HUES64 (cell line): ENCODE results near the gene LRRC8B. TPM values are rescaled to one million over a fixed set of nuclear protein-coding genes. Genes with fewer than 3 reads are reported as not detected.
A peak's percentile ranks its signal among the peaks of the same experiment; 100 is the strongest.

Experiments
- H3K27ac ChIP-seq: 2 replicates; pipeline ENCODE4 v1.7.0; 2013; ENCODE audit warnings: low read depth, low read length, inconsistent platforms
- H3K27me3 ChIP-seq: 2 replicates; pipeline ENCODE4 v1.6.1; 2013; ENCODE audit warnings: mild to moderate bottlenecking, low read length; ENCODE audit not compliant: insufficient read depth
- H3K36me3 ChIP-seq: 2 replicates; pipeline ENCODE4 v1.6.1; 2013; ENCODE audit warnings: mild to moderate bottlenecking, low read length; ENCODE audit not compliant: insufficient read depth
- H3K4me1 ChIP-seq: 2 replicates; pipeline ENCODE4 v1.6.1; 2013; ENCODE audit warnings: mild to moderate bottlenecking, low read length, moderate library complexity; ENCODE audit not compliant: insufficient read depth
- H3K4me3 ChIP-seq: 2 replicates; pipeline ENCODE4 v1.5.1; 2013; ENCODE audit warnings: mild to moderate bottlenecking, low read length, moderate library complexity
- H3K9ac ChIP-seq: 2 replicates; pipeline ENCODE4 v1.6.1; 2013; ENCODE audit warnings: mild to moderate bottlenecking, low read depth, low read length
- H3K9me3 ChIP-seq: 2 replicates; pipeline ENCODE4 v1.6.1; 2013; ENCODE audit warnings: low read depth, low read length; ENCODE audit not compliant: insufficient read depth
- WGBS: fragments of 150-250, 120-280 bp; methylation state at CpG from one replicate; pipeline ENCODE4 v1.1.7; 2013; ENCODE audit warnings: missing lambda C conversion rate; 5-methylcytosine and 5-hydroxymethylcytosine counted together
- polyA plus RNA-seq, 2 experiments: library from polyadenylated mRNA; stranded (reverse); fragments of 50-300 nt; gene quantifications; one replicate each; pipeline ENCODE4 v1.2.3, GENCODE V29; 2013

LRRC8B gene
- 14.2 TPM for polyA plus RNA-seq (2013, experiment 1 of 2)
- polyA plus RNA-seq (2013, experiment 2 of 2) = 14.4 TPM

DNA sequence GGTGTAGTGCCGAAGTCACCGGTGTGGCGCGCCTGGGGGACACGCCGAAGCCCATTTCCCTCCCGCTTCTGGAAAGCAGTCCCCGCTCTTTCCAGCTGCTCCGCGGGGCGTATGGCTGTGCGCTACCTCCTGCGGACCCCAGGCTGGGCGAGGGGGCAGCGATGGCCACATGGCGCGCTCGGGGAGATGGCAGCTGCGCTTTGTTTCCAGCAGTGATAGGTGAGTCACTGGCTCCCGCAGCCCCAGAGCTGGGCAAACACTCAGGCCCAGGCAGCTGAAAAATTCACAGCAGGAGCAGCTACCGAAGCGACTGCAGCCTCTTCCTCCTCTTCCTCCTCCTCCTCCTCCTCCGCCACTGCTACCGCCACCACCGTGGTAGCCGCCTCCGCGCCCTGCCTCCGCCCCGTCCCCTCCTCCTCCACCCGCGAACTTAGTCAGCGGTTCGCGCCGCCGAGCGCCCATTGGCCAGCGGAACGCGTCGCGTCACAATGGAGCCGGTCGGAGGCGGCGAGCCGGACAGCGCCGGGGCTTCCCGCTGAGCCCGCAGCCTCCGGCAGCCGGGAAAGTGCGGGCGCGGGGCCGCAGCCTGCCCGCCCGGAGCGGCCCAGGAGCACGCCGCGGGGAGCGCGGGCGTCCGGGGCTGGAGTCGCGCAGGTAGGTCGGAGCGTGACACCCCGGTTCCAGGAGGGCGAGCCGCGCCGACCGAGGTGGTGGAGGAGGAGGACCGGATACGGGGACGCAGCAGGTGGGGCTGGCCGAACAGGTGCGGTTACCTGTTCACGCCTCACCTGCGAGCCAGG lies at the start of gene LRRC8B:
Gene LRRC8B (plus strand): TSS at position 461 of the 800 bp plus-strand sequence. CDS start 57,822 bp downstream, outside the sequence.
- Histone ChIP-seq H3K4me3 (peak within 1 kb of the TSS; percentile 87), H3K9me3 (no peaks in the 10 kb centered on the region), H3K27ac (peak within 1 kb of the TSS; percentile 96), H3K27me3 (no peaks in the 10 kb centered on the region), H3K36me3 (peaks cover 11% of the 10 kb centered on the region; the same call in 1 of the 2 replicates), H3K9ac (peak within 1 kb of the TSS; percentile 95), H3K4me1 (peaks cover 45% of the 10 kb centered on the region)
- under 1% methylated on average over 85 of the region's 85 CpGs for WGBS

DNA sequence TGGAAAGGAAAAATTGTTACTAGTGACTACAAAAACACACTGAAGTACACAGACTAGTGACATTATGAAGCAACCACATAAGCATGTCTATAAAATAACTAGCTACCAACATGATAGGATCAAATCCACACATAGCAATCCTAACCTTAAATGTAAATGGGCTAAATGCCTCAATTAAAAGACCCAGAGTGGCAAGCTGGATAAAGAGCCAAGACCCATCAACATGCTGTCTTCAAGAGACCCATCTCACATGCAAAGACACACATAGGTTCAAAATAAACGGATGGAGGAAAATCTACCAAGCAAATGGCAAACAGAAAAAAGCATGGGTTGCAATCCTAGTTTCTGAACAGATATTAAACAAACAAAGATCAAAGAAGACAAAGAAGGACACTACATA lies 49.4 kb upstream of the LRRC8B start:
- no peak overlapping the region for H3K9ac ChIP-seq
- no peak overlapping the region for H3K27ac ChIP-seq
- no peak overlapping the region for H3K4me3 ChIP-seq
- peaks cover 7% of the 10 kb centered on the region for H3K9me3 ChIP-seq
- H3K4me1 ChIP-seq = no peaks in the 10 kb centered on the region
- no peaks in the 10 kb centered on the region for H3K36me3 ChIP-seq
- WGBS = 90% methylated on average over 1 of the region's 1 CpG
- no peaks in the 10 kb centered on the region for H3K27me3 ChIP-seq

DNA sequence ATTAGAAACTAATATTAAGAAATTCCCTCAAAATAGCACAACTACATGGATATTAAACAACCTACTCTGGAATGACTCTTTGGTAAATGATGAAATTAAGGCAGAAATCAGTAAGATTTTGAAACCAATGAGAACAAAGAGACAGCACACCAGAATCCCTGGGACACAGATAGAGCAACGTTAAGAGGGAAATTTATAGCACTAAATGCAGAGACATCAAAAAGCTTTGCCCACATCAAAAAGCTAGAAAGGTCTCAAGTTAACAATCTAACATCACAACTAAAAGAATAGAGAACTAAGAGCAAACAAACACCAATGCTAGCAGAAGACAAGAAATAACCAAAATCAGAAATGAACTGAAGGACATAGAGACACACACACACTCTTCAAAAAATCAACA lies 48.6 kb upstream of the LRRC8B start:
- Histone ChIP-seq H3K36me3 (no peaks in the 10 kb centered on the region), H3K4me1 (no peaks in the 10 kb centered on the region), H3K27ac (no peak overlapping the region), H3K27me3 (no peaks in the 10 kb centered on the region), H3K4me3 (no peak overlapping the region), H3K9ac (no peak overlapping the region), H3K9me3 (peaks cover 13% of the 10 kb centered on the region)
- WGBS = 90% methylated on average over 1 of the region's 1 CpG

DNA sequence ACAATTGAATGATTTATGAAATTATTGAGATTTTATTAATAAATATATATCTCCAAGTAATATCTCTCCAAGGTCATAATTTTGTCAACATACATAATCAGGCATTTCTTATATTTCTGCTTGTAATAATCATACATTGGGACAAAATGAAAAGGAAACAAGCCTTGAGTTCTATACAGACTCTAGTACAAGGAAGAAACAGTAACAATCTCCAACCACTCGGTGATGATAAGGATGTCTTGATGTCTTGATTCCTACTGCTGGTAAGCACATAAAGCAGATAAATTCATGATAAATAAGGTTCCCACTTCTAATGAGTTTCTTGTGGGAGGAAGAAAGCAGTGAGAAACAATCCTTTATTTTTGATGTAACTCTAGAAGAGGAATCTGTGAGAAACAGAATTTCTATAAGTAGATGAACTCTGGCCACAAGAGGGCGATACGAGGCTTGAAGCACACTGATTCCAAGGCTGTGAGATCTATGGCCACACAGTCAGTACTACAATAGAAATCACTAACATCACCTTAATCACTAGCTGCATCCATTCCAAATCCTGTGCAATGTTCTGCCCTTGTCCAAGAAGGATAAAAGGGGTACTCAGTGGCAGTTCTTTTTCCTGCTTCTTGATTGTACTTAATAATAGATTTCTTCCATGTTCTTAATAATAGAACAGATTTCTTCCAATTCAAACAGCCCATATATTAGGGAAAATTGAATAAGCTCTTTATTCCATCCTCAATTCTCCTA lies 41.4 kb upstream of the LRRC8B start:
- no peaks in the 10 kb centered on the region for H3K36me3 ChIP-seq
- H3K4me3 ChIP-seq = no peak overlapping the region
- peaks cover 13% of the 10 kb centered on the region for H3K9me3 ChIP-seq
- no peak overlapping the region for H3K27ac ChIP-seq
- 0% methylated on average over 2 of the region's 3 CpGs for WGBS
- H3K4me1 ChIP-seq = no peaks in the 10 kb centered on the region
- H3K9ac ChIP-seq = no peak overlapping the region
- no peaks in the 10 kb centered on the region for H3K27me3 ChIP-seq

DNA sequence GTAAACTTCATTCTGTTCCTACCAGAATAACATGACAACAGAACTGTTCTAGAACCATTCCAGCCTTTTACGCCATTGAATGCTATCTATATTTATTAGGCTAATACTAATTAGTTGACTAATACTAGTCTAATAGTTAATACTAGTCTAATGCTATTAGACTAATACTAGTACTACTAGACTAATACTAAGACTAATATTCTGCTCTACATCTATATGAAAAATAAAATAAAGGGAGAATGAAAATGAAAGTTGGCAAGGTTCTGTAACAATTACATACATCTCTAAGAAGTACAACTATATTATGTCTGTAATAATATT lies 40.9 kb upstream of the LRRC8B start:
- H3K4me1 ChIP-seq = no peaks in the 10 kb centered on the region
- WGBS = no CpG with 5 or more reads among the region's 1 CpG
- no peaks in the 10 kb centered on the region for H3K36me3 ChIP-seq
- no peak overlapping the region for H3K4me3 ChIP-seq
- H3K27me3 ChIP-seq = no peaks in the 10 kb centered on the region
- H3K27ac ChIP-seq = no peak overlapping the region
- peaks cover 13% of the 10 kb centered on the region for H3K9me3 ChIP-seq
- H3K9ac ChIP-seq = no peak overlapping the region

DNA sequence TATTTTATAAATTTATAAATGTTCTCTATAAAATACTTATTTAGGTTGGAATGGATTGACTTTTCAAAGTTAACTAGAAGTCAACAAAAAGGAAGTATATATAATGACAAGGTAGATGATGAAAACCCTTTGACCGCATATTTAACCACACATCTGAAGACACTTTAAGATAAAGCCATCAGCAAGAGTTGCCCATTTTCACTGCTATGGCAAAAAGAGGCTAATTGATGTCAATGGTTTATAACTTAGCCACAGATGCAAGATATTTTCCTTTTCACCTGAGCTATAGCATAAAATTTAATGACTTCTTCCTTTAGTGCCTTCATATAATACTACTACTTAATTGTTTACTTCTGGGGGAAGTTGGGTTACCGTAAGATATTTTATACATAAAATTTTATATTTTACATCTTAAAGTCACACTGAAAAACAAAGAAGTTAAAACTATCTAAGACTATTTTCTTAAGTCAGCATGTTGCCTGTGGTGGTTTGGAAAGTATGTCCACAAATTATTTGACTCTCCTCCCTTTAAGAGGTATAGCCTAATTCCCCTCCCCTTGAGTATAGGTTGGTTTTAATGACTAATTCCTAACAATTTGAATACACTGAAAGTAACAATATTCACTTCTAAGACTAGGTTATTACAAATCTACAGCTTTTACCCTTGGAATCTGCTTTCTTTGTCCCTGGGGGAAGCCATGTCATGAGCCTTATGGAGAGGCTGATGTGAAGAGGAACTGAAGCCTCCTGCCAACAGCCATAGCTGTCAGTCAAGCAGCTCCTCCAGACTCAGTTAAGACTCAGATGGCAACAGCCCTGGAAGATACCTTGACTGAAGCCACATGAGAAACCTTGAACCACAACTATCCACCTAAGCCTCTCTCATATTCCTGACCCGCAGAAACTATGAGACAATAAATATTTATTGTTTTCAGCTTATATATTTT lies 40.3 kb upstream of the LRRC8B start:
- no peaks in the 10 kb centered on the region for H3K36me3 ChIP-seq
- 0% methylated on average over 1 of the region's 3 CpGs for WGBS

DNA sequence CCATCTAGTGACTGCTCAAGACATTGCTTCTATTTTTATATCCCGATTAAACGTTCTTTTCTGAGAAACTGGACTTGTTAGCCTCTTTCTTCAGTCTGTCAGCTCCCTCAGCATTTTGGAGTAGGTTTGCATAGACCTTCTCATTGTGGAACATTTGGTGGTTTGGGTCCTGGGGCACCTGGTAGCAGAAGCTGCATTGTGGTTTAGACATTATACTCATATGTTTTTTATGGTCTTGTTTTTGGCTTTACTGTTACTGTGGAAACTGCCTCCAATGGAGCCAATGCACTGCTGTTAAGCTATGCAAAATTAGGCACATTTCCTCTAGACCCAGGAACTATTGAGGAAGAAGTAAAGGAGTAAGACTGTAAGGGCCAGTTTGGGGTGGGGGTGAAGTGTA lies 36.7 kb upstream of the LRRC8B start:
- Histone ChIP-seq H3K9ac (no peak overlapping the region), H3K27ac (no peak overlapping the region), H3K36me3 (no peaks in the 10 kb centered on the region), H3K9me3 (no peaks in the 10 kb centered on the region), H3K4me1 (no peaks in the 10 kb centered on the region), H3K4me3 (no peak overlapping the region), H3K27me3 (no peaks in the 10 kb centered on the region)
- WGBS = 88% methylated on average over 2 of the region's 2 CpGs

More for the DNA sequence above, 40.3 kb upstream of the LRRC8B start:
- no peaks in the 10 kb centered on the region for H3K4me1 ChIP-seq
- H3K27ac ChIP-seq = no peak overlapping the region
- H3K27me3 ChIP-seq = no peaks in the 10 kb centered on the region
- H3K4me3 ChIP-seq = no peak overlapping the region
- H3K9me3 ChIP-seq = peaks cover 10% of the 10 kb centered on the region
- H3K9ac ChIP-seq = no peak overlapping the region

DNA sequence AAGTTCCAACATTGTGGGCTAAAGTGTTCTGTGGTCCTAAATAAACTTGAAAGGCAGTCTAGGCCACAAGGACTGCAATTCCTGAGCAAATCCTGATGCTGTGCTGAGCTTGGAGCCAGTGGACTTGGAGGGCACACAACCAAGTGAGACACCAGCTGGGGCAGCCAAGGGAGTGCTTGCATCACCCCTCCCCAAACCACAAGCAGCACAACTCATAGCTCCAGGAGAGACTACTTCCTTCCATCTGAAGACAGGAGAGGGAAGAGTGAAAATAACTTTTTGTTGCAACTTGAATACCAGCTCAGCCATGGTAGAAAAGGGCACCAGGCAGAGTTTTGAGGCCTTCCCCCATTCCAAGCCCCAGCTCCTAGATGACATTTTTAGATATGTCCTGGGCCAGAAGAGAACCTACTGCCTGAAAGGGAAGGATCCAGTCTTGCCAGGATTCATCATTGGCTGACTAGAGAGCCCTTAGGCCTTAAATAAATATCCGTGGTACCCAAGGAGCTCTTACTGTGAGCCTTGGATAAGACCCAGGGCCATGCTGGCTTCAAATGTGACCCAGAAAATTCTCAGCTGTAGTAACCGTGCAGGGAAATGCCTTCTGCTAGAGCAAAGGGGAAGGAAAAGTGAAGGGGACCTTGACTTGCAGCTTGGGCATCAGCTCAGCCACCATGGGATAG lies 35.4 kb upstream of the LRRC8B start:
- Histone ChIP-seq H3K9me3 (no peaks in the 10 kb centered on the region), H3K27ac (no peak overlapping the region), H3K4me1 (no peaks in the 10 kb centered on the region), H3K36me3 (no peaks in the 10 kb centered on the region), H3K27me3 (no peaks in the 10 kb centered on the region), H3K9ac (no peak overlapping the region), H3K4me3 (no peak overlapping the region)
- WGBS = 91% methylated on average over 2 of the region's 2 CpGs

DNA sequence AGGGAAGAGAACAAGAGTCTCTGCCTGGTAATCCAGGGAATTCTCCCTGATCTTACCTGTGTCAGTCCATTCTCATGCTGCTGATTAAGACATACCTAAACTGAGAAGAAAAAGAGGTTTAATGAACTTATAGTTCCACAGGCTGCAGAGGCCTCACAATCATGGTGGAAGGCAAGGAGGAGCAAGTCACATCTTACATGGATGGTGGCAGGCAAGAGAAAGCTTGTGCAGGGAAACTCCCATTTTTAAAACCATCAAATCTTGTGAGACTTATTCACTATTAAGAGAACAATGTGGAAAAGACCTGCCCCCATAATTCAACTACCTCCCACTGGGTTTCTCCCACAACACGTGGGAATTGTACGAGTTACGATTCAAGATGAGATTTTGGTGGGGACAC lies 34.2 kb upstream of the LRRC8B start:
- Histone ChIP-seq H3K36me3 (no peaks in the 10 kb centered on the region), H3K9ac (no peak overlapping the region), H3K27me3 (no peaks in the 10 kb centered on the region), H3K4me3 (no peak overlapping the region), H3K4me1 (no peaks in the 10 kb centered on the region), H3K9me3 (no peaks in the 10 kb centered on the region), H3K27ac (no peak overlapping the region)
- 83% methylated on average over 3 of the region's 3 CpGs for WGBS

DNA sequence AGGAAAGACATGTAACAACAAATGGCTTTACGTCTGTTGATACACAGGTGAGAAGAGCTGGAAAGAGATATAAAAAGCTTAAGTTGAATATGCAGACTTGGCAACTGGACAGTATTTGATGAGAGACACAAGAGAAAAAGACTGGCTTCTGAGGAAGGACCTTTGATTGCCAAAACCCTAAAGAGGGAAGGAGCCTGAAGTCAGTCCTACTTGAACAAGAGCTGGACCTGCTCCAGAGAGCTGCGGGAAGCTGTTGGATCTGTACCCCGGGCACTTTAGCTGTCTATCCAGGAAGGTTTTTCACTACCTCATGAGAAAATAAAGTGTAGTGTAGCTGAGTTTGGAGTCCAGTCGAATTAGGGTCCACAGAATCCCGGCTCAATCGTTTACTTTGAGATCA lies 25.3 kb upstream of the LRRC8B start:
- H3K27me3 ChIP-seq = no peaks in the 10 kb centered on the region
- H3K4me1 ChIP-seq = no peaks in the 10 kb centered on the region
- H3K9ac ChIP-seq = no peak overlapping the region
- H3K27ac ChIP-seq = no peak overlapping the region
- no peak overlapping the region for H3K4me3 ChIP-seq
- no peaks in the 10 kb centered on the region for H3K36me3 ChIP-seq
- WGBS = 93% methylated on average over 6 of the region's 6 CpGs
- H3K9me3 ChIP-seq = no peaks in the 10 kb centered on the region
